HepG2 (cell line): ENCODE results near the gene SUPT6H. TPM values are rescaled to one million over a fixed set of nuclear protein-coding genes. Genes with fewer than 3 reads are reported as not detected.

Source experiments
- BRF2 ChIP-seq: sonication (generic); formaldehyde crosslinking; IDR thresholded peaks from 2 replicates; pipeline ENCODE4 v1.8.1; 2022; ENCODE audit warnings: mild to moderate bottlenecking, missing genetic modification reagents
- POLR2AphosphoS2 ChIP-seq: IDR thresholded peaks from 2 replicates; pipeline ENCODE4 v1.6.1; 2011; ENCODE audit warnings: low read depth, low read length, improper control_type of control experiment
- SYNCRIP ChIP-seq: fragments of 200-400 bp; formaldehyde crosslinking; IDR thresholded peaks from 2 replicates; pipeline ENCODE4 v1.6.1; 2018; ENCODE audit warnings: mild to moderate bottlenecking, low read depth, low read length; ENCODE audit not compliant: insufficient read depth
- TEAD3 ChIP-seq: optimal IDR thresholded peaks from 2 replicates; pipeline ENCODE3; 2016; ENCODE audit warnings: borderline replicate concordance
- TFDP1 ChIP-seq: IDR thresholded peaks from 2 replicates; pipeline ENCODE4 v1.6.1; 2016; ENCODE audit warnings: missing compliant biosample characterization, missing genetic modification reagents, borderline replicate concordance
- THAP7 ChIP-seq: sonication (generic); formaldehyde crosslinking; IDR thresholded peaks from 2 replicates; pipeline ENCODE4 v1.8.1; 2023; ENCODE audit warnings: mild to moderate bottlenecking, missing genetic modification reagents
- ZBTB10 ChIP-seq: sonication (generic); formaldehyde crosslinking; IDR thresholded peaks from 2 replicates; pipeline ENCODE4 v1.4.0; 2020; ENCODE audit warnings: missing genetic modification reagents, borderline replicate concordance
- ZBTB25 ChIP-seq: IDR thresholded peaks from 2 replicates; pipeline ENCODE4 v1.6.1; 2018; ENCODE audit warnings: missing genetic modification reagents
- ZBTB3 ChIP-seq: sonication (generic); formaldehyde crosslinking; IDR thresholded peaks from 2 replicates; pipeline ENCODE4 v1.4.0; 2020; ENCODE audit warnings: low read depth, mild to moderate bottlenecking, moderate library complexity, missing genetic modification reagents, borderline replicate concordance
- ZNF10 ChIP-seq: sonication (generic); formaldehyde crosslinking; IDR thresholded peaks from 2 replicates; pipeline ENCODE4 v1.4.0; 2020; ENCODE audit warnings: mild to moderate bottlenecking, low read depth, missing genetic modification reagents, borderline replicate concordance
- ZNF101 ChIP-seq: sonication (generic); formaldehyde crosslinking; IDR thresholded peaks from 2 replicates; pipeline ENCODE4 v1.4.0; 2020; ENCODE audit warnings: mild to moderate bottlenecking, low read depth, missing genetic modification reagents, borderline replicate concordance
- ZNF224 ChIP-seq: sonication (generic); formaldehyde crosslinking; IDR thresholded peaks from 2 replicates; pipeline ENCODE4 v1.5.0; 2020; ENCODE audit warnings: mild to moderate bottlenecking, missing genetic modification reagents
- ZNF333 ChIP-seq: sonication (generic); formaldehyde crosslinking; IDR thresholded peaks from 2 replicates; pipeline ENCODE4 v1.4.0; 2020; ENCODE audit warnings: mild to moderate bottlenecking, missing genetic modification reagents, borderline replicate concordance
- ZNF451 ChIP-seq: sonication (generic); formaldehyde crosslinking; IDR thresholded peaks from 2 replicates; pipeline ENCODE4 v1.5.0; 2020; ENCODE audit warnings: mild to moderate bottlenecking, missing genetic modification reagents
- ZNF550 ChIP-seq: sonication (generic); formaldehyde crosslinking; IDR thresholded peaks from 2 replicates; pipeline ENCODE4 v1.4.0; 2020; ENCODE audit warnings: mild to moderate bottlenecking, missing genetic modification reagents, borderline replicate concordance
- ZNF572 ChIP-seq: sonication (generic); formaldehyde crosslinking; IDR thresholded peaks from 2 replicates; pipeline ENCODE4 v1.5.1; 2020; ENCODE audit warnings: mild to moderate bottlenecking, missing genetic modification reagents
- ZNF616 ChIP-seq: sonication (generic); formaldehyde crosslinking; IDR thresholded peaks from 2 replicates; pipeline ENCODE4 v1.5.0; 2020; ENCODE audit warnings: low read depth, mild to moderate bottlenecking, missing genetic modification reagents
- ZNF740 ChIP-seq: sonication (generic); formaldehyde crosslinking; IDR thresholded peaks from 2 replicates; pipeline ENCODE4 v1.4.0; 2020; ENCODE audit warnings: missing genetic modification reagents
- ZNF776 ChIP-seq: sonication (generic); formaldehyde crosslinking; IDR thresholded peaks from 2 replicates; pipeline ENCODE4 v1.4.0; 2020; ENCODE audit warnings: mild to moderate bottlenecking, missing genetic modification reagents
- polyA plus RNA-seq, 8 experiments: library from polyadenylated mRNA; depleted of rRNA in 3 of 8; stranded (reverse) in 7 of 8; unstranded in 1 of 8; fragments of >200 nt; fragmentation: Illumina TruSeq in 4 of 8; extraction: Trizol in 4 of 8; gene quantifications; 2 replicates each; pipeline versions ENCODE4 v1.2.1 to v1.2.3, GENCODE V29; 2011 to 2016; ENCODE audit warnings: low read depth in 4 of 8, missing spikeins in 1 of 8, mixed read lengths in 1 of 8; ENCODE audit not compliant: insufficient read depth in 1 of 8
- total RNA-seq, 5 experiments: library from RNA; depleted of rRNA; stranded (reverse); fragments of >200 nt; fragmentation: Illumina TruSeq; extraction: Trizol; gene quantifications; 2 replicates each; pipeline ENCODE4 v1.2.3, GENCODE V29; 2016; ENCODE audit warnings: low read depth in 1 of 5
- TF ChIP-seq, protein P1 (sequence below): sonication (generic); formaldehyde crosslinking; IDR thresholded peaks from 2 replicates; pipeline ENCODE4 v1.4.0; 2020; ENCODE audit warnings: missing genetic modification reagents; ENCODE audit errors: not compliant biosample characterization

Gene SUPT6H
- total and polyA plus RNA-seq, 2 of the 13 experiments (the other 11 are each of a cell fraction or from before 2014, with no cell fraction given), result 32.7 to 39.9 TPM

GRCh38 chr17:28728364-28729200, 66.6 kb downstream of the SUPT6H start, which contains the start of gene NEK8 (continued):
- TF ChIP-seq TFDP1 (no peak; the same call in 1 of the 2 replicates), BRF2 (CRISPR knock-in tag) (no peak), ZBTB3 (CRISPR knock-in tag) (0 out of 2 replicates have a peak, but pooled peaks have one; percentile 71), ZBTB25 (CRISPR knock-in tag) (no peak), POLR2AphosphoS2 (no peak), ZNF451 (CRISPR knock-in tag) (no peak), ZBTB10 (CRISPR knock-in tag) (no peak), ZNF333 (no peak), ZNF550 (CRISPR knock-in tag) (no peak), ZNF10 (CRISPR knock-in tag) (no peak), THAP7 (CRISPR knock-in tag) (no peak), ZNF101 (CRISPR knock-in tag) (no peak), ZNF616 (no peak), ZNF224 (no peak; the same call in 1 of the 2 replicates), ZNF776 (no peak), ZNF572 (no peak), SYNCRIP (no peak), ZNF740 (CRISPR knock-in tag) (no peak), TEAD3 (peak; percentile 55)
- TF ChIP-seq, protein P1, sequence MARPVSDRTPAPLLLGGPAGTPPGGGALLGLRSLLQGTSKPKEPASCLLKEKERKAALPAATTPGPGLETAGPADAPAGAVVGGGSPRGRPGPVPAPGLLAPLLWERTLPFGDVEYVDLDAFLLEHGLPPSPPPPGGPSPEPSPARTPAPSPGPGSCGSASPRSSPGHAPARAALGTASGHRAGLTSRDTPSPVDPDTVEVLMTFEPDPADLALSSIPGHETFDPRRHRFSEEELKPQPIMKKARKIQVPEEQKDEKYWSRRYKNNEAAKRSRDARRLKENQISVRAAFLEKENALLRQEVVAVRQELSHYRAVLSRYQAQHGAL (CRISPR knock-in tag), result peak; percentile 8
